ENCODE results near the gene WASHC4. TPM values are rescaled to one million over a fixed set of nuclear protein-coding genes. Genes with fewer than 3 reads are reported as not detected.

The WASHC4 gene
- total and polyA plus RNA-seq, 4 donors: 11.5 to 86.2 (median 37.2) TPM

DNA sequence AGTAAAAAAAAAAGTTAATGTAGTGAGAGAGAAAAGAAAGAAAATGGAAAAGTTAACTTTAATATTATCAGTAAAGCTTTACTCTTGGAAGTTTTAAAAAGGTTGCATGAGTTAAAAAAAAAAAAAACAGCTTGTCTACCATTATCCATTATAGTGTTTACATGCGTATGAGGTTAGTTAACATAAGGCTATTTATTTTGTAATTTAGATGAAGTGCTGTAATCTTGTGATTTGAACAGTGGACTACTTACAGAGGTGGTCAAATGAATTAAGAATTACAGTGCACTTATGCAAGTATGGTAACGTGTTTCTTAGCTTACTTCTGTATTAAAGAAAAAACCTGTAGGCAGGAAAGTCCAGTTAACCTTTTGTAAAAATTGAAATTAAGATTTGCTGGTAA lies 30.7 kb downstream of the WASHC4 start:
- Histone ChIP-seq H3K27me3 (ENCODE audit: control insufficient read depth in 1 of 2, insufficient read depth in 2 of 2, low read length in 1 of 2) (no peaks in the 10 kb centered on the region), H3K4me1 (ENCODE audit: control insufficient read depth in 1 of 2, insufficient read depth in 2 of 2, low read length in 2 of 2) (no peaks in the 10 kb centered on the region), H3K36me3 (ENCODE audit: control insufficient read depth in 1 of 2, insufficient read depth in 2 of 2, low read length in 1 of 2) (peaks cover 0 to 3% of the 10 kb centered on the region in 2 donors), H3K9me3 (ENCODE audit: control insufficient read depth, low read length) (no peaks in the 10 kb centered on the region), H3K4me3 (ENCODE audit: low read length in 2 of 2) (no peak overlapping the region), H3K27ac (ENCODE audit: low read depth in 1 of 2, low read length in 2 of 2) (no peak overlapping the region)
- ATAC-seq (ENCODE audit: low FRiP score) (no peak), DNase-seq (no peak)
- intact Hi-C loops (cut with DNase I): loop anchor here in 1 of 2 donors (10.0 kb wide), 1 partner anchor 813 kb away; no protein-coding TSS in a partner anchor
- WGBS, 2 donors: 76% methylated on average over 2 of the region's 2 CpGs

GRCh38 chr12:105141320-105141922 lies 33.9 kb downstream of the WASHC4 start:
- 71 to 75% methylated on average over 6 of the region's 6 CpGs for WGBS, 2 donors
- Histone ChIP-seq H3K4me3 (ENCODE audit: low read length in 2 of 2) (no peak overlapping the region), H3K27ac (ENCODE audit: low read depth in 1 of 2, low read length in 2 of 2) (no peak overlapping the region), H3K36me3 (ENCODE audit: control insufficient read depth in 1 of 2, insufficient read depth in 2 of 2, low read length in 1 of 2) (peaks cover 0 to 3% of the 10 kb centered on the region in 2 donors), H3K9me3 (ENCODE audit: control insufficient read depth, low read length) (no peaks in the 10 kb centered on the region), H3K4me1 (ENCODE audit: control insufficient read depth in 1 of 2, insufficient read depth in 2 of 2, low read length in 2 of 2) (no peaks in the 10 kb centered on the region), H3K27me3 (ENCODE audit: control insufficient read depth in 1 of 2, insufficient read depth in 2 of 2, low read length in 1 of 2) (no peaks in the 10 kb centered on the region)
- ATAC-seq (ENCODE audit: low FRiP score) (no peak), DNase-seq (no peak)
- intact Hi-C loops (cut with DNase I): no loop called here

DNA sequence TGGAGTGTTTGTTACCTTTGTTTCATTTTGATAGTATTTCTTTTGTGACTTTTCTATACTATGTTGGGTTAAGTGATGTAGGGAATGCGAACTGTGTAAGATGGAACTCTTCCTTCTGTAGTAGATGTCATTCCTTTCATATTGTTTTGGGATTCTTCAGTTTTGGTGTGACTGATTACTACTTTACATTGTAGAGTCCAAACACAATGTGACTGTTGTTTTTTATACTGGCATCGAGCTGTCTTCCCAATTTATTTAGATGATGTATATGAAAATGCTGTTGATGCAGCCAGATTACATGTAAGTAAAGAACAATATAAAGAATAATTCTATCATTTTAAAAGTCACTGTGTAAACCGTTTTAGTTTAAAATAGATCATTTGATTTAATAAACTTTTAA lies 34.7 kb downstream of the WASHC4 start:
- 94 to 95% methylated on average over 3 of the region's 3 CpGs for WGBS, 2 donors
- Histone ChIP-seq H3K4me1 (ENCODE audit: control insufficient read depth in 1 of 2, insufficient read depth in 2 of 2, low read length in 2 of 2) (no peaks in the 10 kb centered on the region), H3K27me3 (ENCODE audit: control insufficient read depth in 1 of 2, insufficient read depth in 2 of 2, low read length in 1 of 2) (no peaks in the 10 kb centered on the region), H3K4me3 (ENCODE audit: low read length in 2 of 2) (no peak overlapping the region), H3K9me3 (ENCODE audit: control insufficient read depth, low read length) (no peaks in the 10 kb centered on the region), H3K27ac (ENCODE audit: low read depth in 1 of 2, low read length in 2 of 2) (no peak overlapping the region), H3K36me3 (ENCODE audit: control insufficient read depth in 1 of 2, insufficient read depth in 2 of 2, low read length in 1 of 2) (peaks cover 0 to 3% of the 10 kb centered on the region in 2 donors)
- intact Hi-C loops (cut with DNase I): no loop called here
- DNase-seq (no peak), ATAC-seq (ENCODE audit: low FRiP score) (no peak)

- no peaks in the 10 kb centered on the region for H3K36me3 ChIP-seq (ENCODE audit: control insufficient read depth in 1 of 2, insufficient read depth in 2 of 2, low read length in 1 of 2)
- H3K27ac ChIP-seq (ENCODE audit: low read depth in 1 of 2, low read length in 2 of 2): no peak overlapping the region
- peaks cover 0 to 2% of the 10 kb centered on the region in 2 donors for H3K4me1 ChIP-seq (ENCODE audit: control insufficient read depth in 1 of 2, insufficient read depth in 2 of 2, low read length in 2 of 2)
- intact Hi-C loops (cut with DNase I): no loop called here
- H3K9me3 ChIP-seq (ENCODE audit: control insufficient read depth, low read length): no peaks in the 10 kb centered on the region
- H3K27me3 ChIP-seq (ENCODE audit: control insufficient read depth in 1 of 2, insufficient read depth in 2 of 2, low read length in 1 of 2): no peaks in the 10 kb centered on the region
- WGBS, 2 donors: 94 to 96% methylated on average over 2 of the region's 2 CpGs
- no peak for DNase-seq
- no peak overlapping the region for H3K4me3 ChIP-seq (ENCODE audit: low read length in 2 of 2)
- ATAC-seq (ENCODE audit: low FRiP score): no peak
These were observed 48.7 kb downstream of the WASHC4 start for GRCh38 chr12:105156260-105156659.

- no peak overlapping the region for H3K4me3 ChIP-seq (ENCODE audit: low read length in 2 of 2)
- peaks cover 0 to 2% of the 10 kb centered on the region in 2 donors for H3K4me1 ChIP-seq (ENCODE audit: control insufficient read depth in 1 of 2, insufficient read depth in 2 of 2, low read length in 2 of 2)
- DNase-seq (no peak), ATAC-seq (ENCODE audit: low FRiP score) (no peak)
- no peak overlapping the region for H3K27ac ChIP-seq (ENCODE audit: low read depth in 1 of 2, low read length in 2 of 2)
- no peaks in the 10 kb centered on the region for H3K36me3 ChIP-seq (ENCODE audit: control insufficient read depth in 1 of 2, insufficient read depth in 2 of 2, low read length in 1 of 2)
- 88 to 91% methylated on average over 3 of the region's 3 CpGs for WGBS, 2 donors
- intact Hi-C loops (cut with DNase I): no loop called here
- no peaks in the 10 kb centered on the region for H3K27me3 ChIP-seq (ENCODE audit: control insufficient read depth in 1 of 2, insufficient read depth in 2 of 2, low read length in 1 of 2)
- H3K9me3 ChIP-seq (ENCODE audit: control insufficient read depth, low read length): no peaks in the 10 kb centered on the region
These were observed 50.1 kb downstream of the WASHC4 start for GRCh38 chr12:105157606-105158005.

DNA sequence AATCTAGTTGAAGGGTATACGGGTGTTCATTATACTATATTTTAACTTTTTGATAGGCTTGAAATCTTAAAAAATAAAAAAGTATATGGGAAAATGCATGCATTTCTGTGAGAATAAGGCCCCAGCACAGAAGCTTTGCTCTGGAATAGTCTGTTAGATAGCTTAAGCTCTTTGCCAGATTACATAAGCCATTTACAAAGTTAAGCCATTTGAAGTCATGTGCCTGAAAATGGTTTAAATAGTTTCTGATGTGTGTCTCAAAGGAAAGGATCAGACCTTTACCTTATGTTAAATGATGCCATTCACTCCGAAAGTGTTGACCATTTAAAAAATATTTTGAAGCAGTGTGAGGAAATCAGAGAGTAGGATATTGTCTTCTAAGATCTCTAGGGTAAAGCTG lies 51.3 kb downstream of the WASHC4 start:
- no peak overlapping the region for H3K27ac ChIP-seq (ENCODE audit: low read depth in 1 of 2, low read length in 2 of 2)
- H3K4me1 ChIP-seq (ENCODE audit: control insufficient read depth in 1 of 2, insufficient read depth in 2 of 2, low read length in 2 of 2): peaks cover 0 to 2% of the 10 kb centered on the region in 2 donors
- H3K27me3 ChIP-seq (ENCODE audit: control insufficient read depth in 1 of 2, insufficient read depth in 2 of 2, low read length in 1 of 2): no peaks in the 10 kb centered on the region
- no peak for DNase-seq
- no peak for ATAC-seq (ENCODE audit: low FRiP score)
- intact Hi-C loops (cut with DNase I): no loop called here
- WGBS, 2 donors: 88 to 90% methylated on average over 2 of the region's 2 CpGs
- no peak overlapping the region for H3K4me3 ChIP-seq (ENCODE audit: low read length in 2 of 2)
- no peaks in the 10 kb centered on the region for H3K9me3 ChIP-seq (ENCODE audit: control insufficient read depth, low read length)
- H3K36me3 ChIP-seq (ENCODE audit: control insufficient read depth in 1 of 2, insufficient read depth in 2 of 2, low read length in 1 of 2): no peaks in the 10 kb centered on the region

GRCh38 chr12:105162174-105162573 lies 54.6 kb downstream of the WASHC4 start:
- no peaks in the 10 kb centered on the region for H3K36me3 ChIP-seq (ENCODE audit: control insufficient read depth in 1 of 2, insufficient read depth in 2 of 2, low read length in 1 of 2)
- WGBS, 2 donors: 66 to 73% methylated on average over 3 of the region's 3 CpGs
- no peak for ATAC-seq (ENCODE audit: low FRiP score)

DNA sequence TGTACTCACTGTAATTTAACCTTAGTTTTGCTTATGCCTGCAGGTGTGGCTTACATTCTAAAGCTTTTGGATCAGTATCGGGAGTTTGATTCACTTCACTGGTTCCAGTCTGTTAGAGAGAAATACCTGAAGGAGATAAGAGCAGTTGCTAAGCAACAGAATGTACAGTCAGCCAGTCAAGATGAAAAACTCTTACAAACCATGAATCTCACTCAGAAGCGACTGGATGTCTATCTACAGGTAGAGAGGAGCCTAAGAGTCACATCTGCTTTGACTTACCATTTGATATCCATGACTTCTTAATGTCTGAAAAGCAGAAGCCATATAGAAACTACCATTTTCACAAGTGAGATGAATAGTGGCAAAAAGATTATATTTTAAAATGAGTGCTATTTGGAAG lies 56.5 kb downstream of the WASHC4 start:
- Histone ChIP-seq H3K27ac (ENCODE audit: low read depth in 1 of 2, low read length in 2 of 2) (no peak overlapping the region), H3K4me1 (ENCODE audit: control insufficient read depth in 1 of 2, insufficient read depth in 2 of 2, low read length in 2 of 2) (no peaks in the 10 kb centered on the region), H3K36me3 (ENCODE audit: control insufficient read depth in 1 of 2, insufficient read depth in 2 of 2, low read length in 1 of 2) (no peaks in the 10 kb centered on the region), H3K9me3 (ENCODE audit: control insufficient read depth, low read length) (no peaks in the 10 kb centered on the region), H3K27me3 (ENCODE audit: control insufficient read depth in 1 of 2, insufficient read depth in 2 of 2, low read length in 1 of 2) (no peaks in the 10 kb centered on the region), H3K4me3 (ENCODE audit: low read length in 2 of 2) (no peak overlapping the region)
- ATAC-seq (ENCODE audit: low FRiP score) (no peak), DNase-seq (no peak)
- WGBS, 2 donors: 88 to 90% methylated on average over 2 of the region's 2 CpGs
- intact Hi-C loops (cut with DNase I): no loop called here

More at GRCh38 chr12:105162174-105162573, 54.6 kb downstream of the WASHC4 start:
- Histone ChIP-seq H3K27me3 (ENCODE audit: control insufficient read depth in 1 of 2, insufficient read depth in 2 of 2, low read length in 1 of 2) (no peaks in the 10 kb centered on the region), H3K4me3 (ENCODE audit: low read length in 2 of 2) (no peak overlapping the region), H3K9me3 (ENCODE audit: control insufficient read depth, low read length) (no peaks in the 10 kb centered on the region), H3K27ac (ENCODE audit: low read depth in 1 of 2, low read length in 2 of 2) (no peak overlapping the region), H3K4me1 (ENCODE audit: control insufficient read depth in 1 of 2, insufficient read depth in 2 of 2, low read length in 2 of 2) (no peaks in the 10 kb centered on the region)
- intact Hi-C loops (cut with DNase I): no loop called here
- DNase-seq: no peak

DNA sequence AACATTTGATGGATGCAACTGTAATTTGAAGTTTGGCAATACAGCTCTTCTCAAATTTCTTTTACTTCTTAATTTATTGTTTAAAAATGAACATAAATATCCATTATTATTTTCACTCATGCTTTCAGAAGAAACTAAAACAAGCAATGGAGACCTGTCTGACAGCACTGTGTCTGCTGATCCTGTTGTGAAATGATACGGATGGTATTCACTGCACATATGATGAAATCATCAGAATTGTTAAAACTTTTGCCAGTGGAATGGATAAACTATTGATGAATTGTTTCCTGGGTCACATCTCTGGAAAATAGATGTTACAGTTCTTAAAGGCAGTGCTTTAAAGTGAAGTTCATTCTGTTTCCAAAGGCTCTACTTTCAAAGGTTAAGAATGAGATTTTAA lies 59.2 kb downstream of the WASHC4 start:
- Histone ChIP-seq H3K4me1 (ENCODE audit: control insufficient read depth in 1 of 2, insufficient read depth in 2 of 2, low read length in 2 of 2) (no peaks in the 10 kb centered on the region), H3K9me3 (ENCODE audit: control insufficient read depth, low read length) (no peaks in the 10 kb centered on the region), H3K27ac (ENCODE audit: low read depth in 1 of 2, low read length in 2 of 2) (no peak overlapping the region), H3K36me3 (ENCODE audit: control insufficient read depth in 1 of 2, insufficient read depth in 2 of 2, low read length in 1 of 2) (no peaks in the 10 kb centered on the region), H3K27me3 (ENCODE audit: control insufficient read depth in 1 of 2, insufficient read depth in 2 of 2, low read length in 1 of 2) (no peaks in the 10 kb centered on the region), H3K4me3 (ENCODE audit: low read length in 2 of 2) (no peak overlapping the region)
- no peak for DNase-seq
- WGBS, 2 donors: 85 to 88% methylated on average over 1 of the region's 1 CpG
- intact Hi-C loops (cut with DNase I): no loop called here
- ATAC-seq (ENCODE audit: low FRiP score): no peak
